H9 (cell line): ENCODE measurements around the gene TENM3. TPM values are rescaled to one million over a fixed set of nuclear protein-coding genes. Genes with fewer than 3 reads are reported as not detected.

Experiments
- DNase-seq: peaks from one replicate; pipeline ENCODE4 v3.0.0-alpha.2; 2017
- H2AFZ ChIP-seq: one replicate; pipeline ENCODE4 v1.6.1; 2013; ENCODE audit warnings: mild to moderate bottlenecking, low read length, control low read depth, moderate library complexity
- H2AK5ac ChIP-seq: 2 replicates; pipeline ENCODE4 v1.6.1; 2013; ENCODE audit warnings: low read length, control low read depth, mixed read lengths; ENCODE audit not compliant: insufficient read length
- H2BK120ac ChIP-seq: one replicate; pipeline ENCODE4 v1.6.1; 2013; ENCODE audit warnings: low read depth, mild to moderate bottlenecking, low read length, control low read depth, inconsistent platforms; ENCODE audit not compliant: poor library complexity, severe bottlenecking
- H2BK12ac ChIP-seq: 2 replicates; pipeline ENCODE4 v1.6.1; 2013; ENCODE audit warnings: low read length, control low read depth, mixed read lengths, low read depth; ENCODE audit not compliant: insufficient read length
- H2BK15ac ChIP-seq: 2 replicates; pipeline ENCODE4 v1.6.1; 2013; ENCODE audit warnings: low read depth, low read length, control low read depth
- H2BK20ac ChIP-seq: one replicate; pipeline ENCODE4 v1.6.1; 2013; ENCODE audit warnings: low read depth, mild to moderate bottlenecking, low read length, control low read depth, inconsistent platforms; ENCODE audit not compliant: poor library complexity, severe bottlenecking
- H2BK5ac ChIP-seq: 2 replicates; pipeline ENCODE4 v1.6.1; 2013; ENCODE audit warnings: low read length, control low read depth, mixed read lengths; ENCODE audit not compliant: insufficient read length
- H3K14ac ChIP-seq: 2 replicates; pipeline ENCODE4 v1.6.1; 2013; ENCODE audit warnings: low read length, control low read depth; ENCODE audit not compliant: insufficient read depth
- H3K18ac ChIP-seq: 2 replicates; pipeline ENCODE4 v1.6.1; 2013; ENCODE audit warnings: low read depth, mild to moderate bottlenecking, mixed read lengths, low read length, control low read depth; ENCODE audit not compliant: insufficient read length
- H3K23ac ChIP-seq: 2 replicates; pipeline ENCODE4 v1.6.1; 2013; ENCODE audit warnings: low read length, control low read depth, mixed read lengths, low read depth; ENCODE audit not compliant: insufficient read length
- H3K23me2 ChIP-seq: 2 replicates; pipeline ENCODE4 v1.6.1; 2013; ENCODE audit warnings: low read depth, mild to moderate bottlenecking, mixed read lengths, low read length, control low read depth; ENCODE audit not compliant: insufficient read length, poor library complexity, severe bottlenecking
- H3K27ac ChIP-seq: 2 replicates; pipeline ENCODE4 v1.5.1; 2013; ENCODE audit warnings: low read length, control low read depth, mixed read lengths, low read depth; ENCODE audit not compliant: insufficient read length
- H3K27me3 ChIP-seq: 2 replicates; pipeline ENCODE4 v1.6.1; 2013; ENCODE audit warnings: low read length, control low read depth, inconsistent platforms; ENCODE audit not compliant: insufficient read depth
- H3K4ac ChIP-seq: 2 replicates; pipeline ENCODE4 v1.6.1; 2013; ENCODE audit warnings: low read depth, mild to moderate bottlenecking, control low read depth, inconsistent platforms, low read length, moderate library complexity
- H3K4me1 ChIP-seq: 2 replicates; pipeline ENCODE4 v1.6.1; 2013; ENCODE audit warnings: low read length, control low read depth, inconsistent platforms; ENCODE audit not compliant: insufficient read depth
- H3K4me2 ChIP-seq: 2 replicates; pipeline ENCODE4 v1.6.1; 2013; ENCODE audit warnings: low read length, control low read depth, mixed read lengths; ENCODE audit not compliant: insufficient read length, insufficient read depth
- H3K56ac ChIP-seq: 2 replicates; pipeline ENCODE4 v1.6.1; 2013; ENCODE audit warnings: low read depth, mild to moderate bottlenecking, mixed read lengths, low read length, control low read depth; ENCODE audit not compliant: insufficient read length
- H3K79me1 ChIP-seq: 2 replicates; pipeline ENCODE4 v1.6.1; 2013; ENCODE audit warnings: low read depth, mild to moderate bottlenecking, moderate library complexity, low read length, control low read depth, inconsistent platforms; ENCODE audit not compliant: insufficient read depth, poor library complexity, severe bottlenecking
- H3K79me2 ChIP-seq: 2 replicates; pipeline ENCODE4 v1.6.1; 2013; ENCODE audit warnings: low read length, control low read depth, inconsistent platforms; ENCODE audit not compliant: insufficient read depth
- H3K9ac ChIP-seq: 2 replicates; pipeline ENCODE4 v1.6.1; 2013; ENCODE audit warnings: low read length, control low read depth, mixed read lengths; ENCODE audit not compliant: insufficient read length; ENCODE audit errors: extremely low read depth
- H3K9me3 ChIP-seq: one replicate; pipeline ENCODE4 v1.6.1; 2013; ENCODE audit warnings: low read depth, low read length, inconsistent platforms; ENCODE audit not compliant: control insufficient read depth
- H3T11ph ChIP-seq: one replicate; pipeline ENCODE4 v1.6.1; 2013; ENCODE audit warnings: mild to moderate bottlenecking, low read length, control low read depth, inconsistent platforms
- H4K20me1 ChIP-seq: one replicate; pipeline ENCODE4 v1.6.1; 2013; ENCODE audit not compliant: control insufficient read depth, insufficient read length, insufficient read depth
- H4K5ac ChIP-seq: 2 replicates; pipeline ENCODE4 v1.6.1; 2013; ENCODE audit warnings: low read depth, mild to moderate bottlenecking, mixed read lengths, low read length, control low read depth; ENCODE audit not compliant: insufficient read length
- H4K8ac ChIP-seq: replicated peaks from 2 replicates; pipeline ENCODE4 v1.6.1; 2013; ENCODE audit warnings: low read length, control low read depth, mixed read lengths, low read depth; ENCODE audit not compliant: insufficient read length
- H4K91ac ChIP-seq: 2 replicates; pipeline ENCODE4 v1.6.1; 2013; ENCODE audit warnings: low read depth, mild to moderate bottlenecking, moderate library complexity, mixed read lengths, low read length, control low read depth; ENCODE audit not compliant: insufficient read length
- H3K27ac Mint-ChIP-seq, 3 experiments: 2 replicates in 2 of 3; 3 replicates in 1 of 3; pipeline ENCODE4 v1.8.0; 2020 to 2021; ENCODE audit warnings: mixed read lengths in 3 of 3, mild to moderate bottlenecking in 1 of 3, moderate library complexity in 1 of 3
- H3K27me3 Mint-ChIP-seq: 2 replicates; pipeline ENCODE4 v1.8.0; 2021; ENCODE audit warnings: low read depth, mild to moderate bottlenecking, moderate library complexity, mixed read lengths
- H3K36me3 Mint-ChIP-seq, 3 experiments: 2 replicates in 2 of 3; 3 replicates in 1 of 3; pipeline ENCODE4 v1.8.0; 2020 to 2021; ENCODE audit warnings: low read depth in 3 of 3, mixed read lengths in 3 of 3; ENCODE audit not compliant: insufficient read depth in 1 of 3
- H3K4me1 Mint-ChIP-seq, 2 experiments: 2 replicates each; pipeline ENCODE4 v1.8.0; 2020; ENCODE audit warnings: mixed read lengths in 2 of 2
- H3K4me3 Mint-ChIP-seq, 2 experiments: 2 replicates in 1 of 2; 3 replicates in 1 of 2; pipeline ENCODE4 v1.8.0; 2020 to 2021; ENCODE audit warnings: mild to moderate bottlenecking in 2 of 2, mixed read lengths in 2 of 2, moderate library complexity in 1 of 2
- H3K9me3 Mint-ChIP-seq, 2 experiments: 2 replicates in 1 of 2; 3 replicates in 1 of 2; pipeline ENCODE4 v1.8.0; 2020; ENCODE audit warnings: mild to moderate bottlenecking in 2 of 2, mixed read lengths in 2 of 2, moderate library complexity in 1 of 2
- CTCF ChIP-seq: fragments of 200-600 bp; sonication (generic); conservative IDR thresholded peaks from 3 replicates; pipeline ENCODE4 v1.8.0; 2021; ENCODE audit warnings: antibody characterized with exemption, mild to moderate bottlenecking
- WGBS: extraction: QIAGEN DNeasy Blood & Tissue Kit; methylation state at CpG from one replicate; pipeline ENCODE4 v1.1.7; 2013; ENCODE audit warnings: missing lambda C conversion rate, low lambda C conversion rate, mixed read lengths; ENCODE audit not compliant: insufficient read length; ENCODE audit errors: extremely low coverage; 5-methylcytosine and 5-hydroxymethylcytosine counted together
- total RNA-seq: library from RNA; stranded (reverse); gene quantifications from 2 replicates; pipeline ENCODE4 v1.2.1, GENCODE V29; 2021

The TENM3 gene
- total RNA-seq, 1 experiment from 2014 or later: 49.6 TPM

- no peak overlapping the region for H4K5ac ChIP-seq
- no peaks in the 10 kb centered on the region for H4K20me1 ChIP-seq
- no peak overlapping the region for H3K56ac ChIP-seq
- no peak overlapping the region for H3K23ac ChIP-seq
- H3K79me1 ChIP-seq: peaks cover 3% of the 10 kb centered on the region
- no peak overlapping the region for H2BK5ac ChIP-seq
- no peaks in the 10 kb centered on the region for H3K23me2 ChIP-seq
- no peak for DNase-seq
- H3K4me2 ChIP-seq: no peak overlapping the region
- Mint-ChIP-seq H3K27me3 (no peaks in the 10 kb centered on the region), H3K4me3 (no peak overlapping the region), H3K4me1 (peaks cover 11 to 26% of the 10 kb centered on the region in 2 experiments), H3K9me3 (no peaks in the 10 kb centered on the region), H3K27ac (no peak overlapping the region), H3K36me3 (peaks cover 0 to 2% (median 0%) of the 10 kb centered on the region in 3 experiments; a peak in 4 of 7 replicates)
- no peak overlapping the region for H3K14ac ChIP-seq
- WGBS: no CpG with 5 or more reads among the region's 1 CpG
- H3K79me2 ChIP-seq: peaks cover 5% of the 10 kb centered on the region; the same call in 1 of the 2 replicates
- H2BK15ac ChIP-seq: no peak overlapping the region
- no peak overlapping the region for H3K9ac ChIP-seq
- H2BK20ac ChIP-seq: no peak overlapping the region
- H2BK120ac ChIP-seq: no peak overlapping the region
- no peak overlapping the region for H2AFZ ChIP-seq
- H3K4me1 ChIP-seq: no peaks in the 10 kb centered on the region; the same call in 1 of the 2 replicates
- no peak overlapping the region for H4K91ac ChIP-seq
- H3K27ac ChIP-seq: no peak overlapping the region
- H4K8ac ChIP-seq: no peak overlapping the region
- H3T11ph ChIP-seq: no peak overlapping the region
- H3K4ac ChIP-seq: no peak overlapping the region
- H2AK5ac ChIP-seq: no peak overlapping the region
- no peaks in the 10 kb centered on the region for H3K27me3 ChIP-seq
- no peak for TF ChIP-seq CTCF
- no peaks in the 10 kb centered on the region for H3K9me3 ChIP-seq
- H3K18ac ChIP-seq: no peak overlapping the region
- H2BK12ac ChIP-seq: no peak overlapping the region
Measured at GRCh38 chr4:182465979-182466378, 222.8 kb downstream of the TENM3 start.
